Glutamatergic neuron (in vitro differentiated cells): ENCODE results near the gene GPR37L1. TPM values are rescaled to one million over a fixed set of nuclear protein-coding genes. Genes with fewer than 3 reads are reported as not detected.

ENCODE experiments used
- DNase-seq: peaks from one replicate; pipeline ENCODE4 v3.0.0; 2022
- H3K27ac Mint-ChIP-seq: one replicate; pipeline ENCODE4 v1.8.0; 2020; ENCODE audit warnings: mild to moderate bottlenecking, mixed read lengths, inconsistent platforms; ENCODE audit not compliant: unreplicated experiment
- H3K27me3 Mint-ChIP-seq: one replicate; pipeline ENCODE4 v1.8.0; 2020; ENCODE audit warnings: mild to moderate bottlenecking, moderate library complexity, mixed read lengths, inconsistent platforms; ENCODE audit not compliant: unreplicated experiment
- H3K36me3 Mint-ChIP-seq: one replicate; pipeline ENCODE4 v1.8.0; 2020; ENCODE audit warnings: mild to moderate bottlenecking, mixed read lengths, inconsistent platforms; ENCODE audit not compliant: unreplicated experiment
- H3K4me1 Mint-ChIP-seq: one replicate; pipeline ENCODE4 v1.8.0; 2020; ENCODE audit warnings: mild to moderate bottlenecking, low read depth, mixed read lengths, inconsistent platforms; ENCODE audit not compliant: unreplicated experiment
- H3K4me3 Mint-ChIP-seq: one replicate; pipeline ENCODE4 v1.8.0; 2020; ENCODE audit warnings: mild to moderate bottlenecking, mixed read lengths, inconsistent platforms; ENCODE audit not compliant: unreplicated experiment
- H3K9me3 Mint-ChIP-seq: one replicate; pipeline ENCODE4 v1.8.0; 2020; ENCODE audit warnings: mild to moderate bottlenecking, moderate library complexity, mixed read lengths, inconsistent platforms; ENCODE audit not compliant: unreplicated experiment
- total RNA-seq: library from RNA; stranded (reverse); fragmentation: NEBNext Ultra II Directional; extraction: Animal tissue kit (Norgen Biotek cat#: 25700); gene quantifications from one replicate; pipeline ENCODE4 v1.2.1, GENCODE V29; 2021; ENCODE audit not compliant: unreplicated experiment
- TF ChIP-seq, protein P1 (sequence below): fragments of 200-600 bp; sonication (generic); IDR thresholded peaks from one replicate; pipeline ENCODE4 v1.5.0; 2021; ENCODE audit not compliant: partially characterized antibody, unreplicated experiment

The GPR37L1 gene
- total RNA-seq, 1 donor from 2014 or later, result not detected

DNA sequence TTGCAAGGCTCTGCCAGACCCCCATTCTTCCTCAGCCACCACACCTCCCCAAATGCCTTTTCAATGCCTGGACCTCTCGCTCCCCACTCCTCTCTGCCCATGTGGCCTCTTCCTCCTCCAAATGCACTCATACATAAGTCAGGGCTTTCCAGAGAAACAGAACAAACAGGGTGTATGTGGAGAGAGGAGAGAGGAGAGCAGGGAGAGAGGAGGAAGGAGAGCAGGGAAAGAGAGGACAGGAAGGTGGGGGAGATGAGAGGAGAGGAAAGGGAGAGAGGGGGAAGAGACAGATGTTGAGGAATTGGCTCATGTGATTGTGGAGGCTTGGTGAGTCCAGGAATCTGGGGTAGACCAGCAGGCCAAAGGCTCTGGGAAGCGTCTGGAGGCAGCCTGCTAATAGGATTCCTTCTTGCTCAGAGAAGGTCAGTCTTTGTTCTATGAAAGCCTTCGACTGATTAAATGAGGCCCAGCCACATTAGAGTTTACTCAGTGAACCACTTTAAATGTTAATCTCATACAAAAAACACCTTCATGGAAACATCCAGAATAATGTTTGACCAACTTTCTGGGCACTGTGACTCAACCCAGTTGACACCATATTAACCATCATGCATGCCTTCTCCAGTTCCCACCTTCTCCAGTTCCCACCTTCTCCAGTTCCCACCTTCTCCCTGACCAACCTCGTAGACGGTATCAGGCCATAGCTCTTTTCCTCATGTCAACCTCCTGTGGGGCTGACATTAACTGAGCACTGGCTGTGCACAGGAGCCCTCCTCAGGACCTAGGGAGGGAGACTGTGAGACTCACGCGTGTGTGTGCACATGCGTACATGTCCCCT lies 59.5 kb downstream of the GPR37L1 start:
- no peak overlapping the region for H3K27ac Mint-ChIP-seq
- TF ChIP-seq, protein P1, sequence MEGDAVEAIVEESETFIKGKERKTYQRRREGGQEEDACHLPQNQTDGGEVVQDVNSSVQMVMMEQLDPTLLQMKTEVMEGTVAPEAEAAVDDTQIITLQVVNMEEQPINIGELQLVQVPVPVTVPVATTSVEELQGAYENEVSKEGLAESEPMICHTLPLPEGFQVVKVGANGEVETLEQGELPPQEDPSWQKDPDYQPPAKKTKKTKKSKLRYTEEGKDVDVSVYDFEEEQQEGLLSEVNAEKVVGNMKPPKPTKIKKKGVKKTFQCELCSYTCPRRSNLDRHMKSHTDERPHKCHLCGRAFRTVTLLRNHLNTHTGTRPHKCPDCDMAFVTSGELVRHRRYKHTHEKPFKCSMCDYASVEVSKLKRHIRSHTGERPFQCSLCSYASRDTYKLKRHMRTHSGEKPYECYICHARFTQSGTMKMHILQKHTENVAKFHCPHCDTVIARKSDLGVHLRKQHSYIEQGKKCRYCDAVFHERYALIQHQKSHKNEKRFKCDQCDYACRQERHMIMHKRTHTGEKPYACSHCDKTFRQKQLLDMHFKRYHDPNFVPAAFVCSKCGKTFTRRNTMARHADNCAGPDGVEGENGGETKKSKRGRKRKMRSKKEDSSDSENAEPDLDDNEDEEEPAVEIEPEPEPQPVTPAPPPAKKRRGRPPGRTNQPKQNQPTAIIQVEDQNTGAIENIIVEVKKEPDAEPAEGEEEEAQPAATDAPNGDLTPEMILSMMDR, result no peak
- H3K9me3 Mint-ChIP-seq, result peaks cover 8% of the 10 kb centered on the region
- H3K4me3 Mint-ChIP-seq, result no peak overlapping the region
- H3K4me1 Mint-ChIP-seq, result no peaks in the 10 kb centered on the region
- H3K27me3 Mint-ChIP-seq, result peaks cover 9% of the 10 kb centered on the region
- no peaks in the 10 kb centered on the region for H3K36me3 Mint-ChIP-seq
- no peak for DNase-seq

Other genes starting within 250 kb of the GPR37L1 start
- gene SHISA4, start 234.0 kb upstream of the GPR37L1 start, total RNA-seq, result 2.9 TPM
- 0.20 TPM for gene LMOD1, start 176.4 kb upstream of the GPR37L1 start, total RNA-seq
- 69.8 TPM for gene TIMM17A, start 167.4 kb upstream of the GPR37L1 start, total RNA-seq
- gene RNPEP, start 140.3 kb upstream of the GPR37L1 start, total RNA-seq, result 42.4 TPM
- 0.96 TPM for gene ELF3, start 112.3 kb upstream of the GPR37L1 start, total RNA-seq
- 160 TPM for gene ARL8A, start 21.8 kb downstream of the GPR37L1 start, total RNA-seq
- gene PTPN7, start 37.7 kb downstream of the GPR37L1 start, total RNA-seq, result not detected
- 0.37 TPM for gene LGR6, start 70.9 kb downstream of the GPR37L1 start, total RNA-seq
- 20.8 TPM for gene UBE2T, start 219.0 kb downstream of the GPR37L1 start, total RNA-seq
- gene PPP1R12B, start 225.8 kb downstream of the GPR37L1 start, total RNA-seq, result 37.3 TPM